NOMO-1 treated with DMSO at 0.1 percent for 48 hours (cell line): ENCODE measurements around the gene NFATC4.
"Not testable (repeated sequence)": the region's sequence is repeated elsewhere in the genome, so short reads cannot be mapped to it uniquely, and the experiment has no call there.

Experiments
- DNase-seq: peaks from one replicate; lab custom pipeline; 2025; ENCODE audit not compliant: unreplicated experiment; lab: John Stamatoyannopoulos, UW

NFATC4 gene

GRCh38 chr14:24367514-24368211, at the start of gene NFATC4:
TSS of gene NFATC4 (plus strand) at chr14:24368184. CDS start at chr14:24368341, 157 bp downstream.
- DNase-seq: no peak

GRCh38 chr14:24321212-24321975, 46.6 kb upstream of the NFATC4 start:
- no peak for DNase-seq

- DNase-seq: no peak
Measured at GRCh38 chr14:24322672-24323071, 45.3 kb upstream of the NFATC4 start.

GRCh38 chr14:24323341-24323740, 44.6 kb upstream of the NFATC4 start:
- no peak for DNase-seq

- no peak for DNase-seq
Measured at GRCh38 chr14:24324024-24324423, 44.0 kb upstream of the NFATC4 start.

GRCh38 chr14:24325041-24325530, 42.9 kb upstream of the NFATC4 start:
- no peak for DNase-seq

- DNase-seq: no peak
Measured at GRCh38 chr14:24325963-24326362, 42.0 kb upstream of the NFATC4 start.

GRCh38 chr14:24327303-24327702, 40.7 kb upstream of the NFATC4 start:
- DNase-seq: no peak

- DNase-seq: not testable (repeated sequence)
Measured at GRCh38 chr14:24327914-24328313, 40.1 kb upstream of the NFATC4 start.

GRCh38 chr14:24329073-24329663, 38.8 kb upstream of the NFATC4 start:
- no peak for DNase-seq

GRCh38 chr14:24329736-24330135, 38.2 kb upstream of the NFATC4 start:
- peak; percentile 52 for DNase-seq

GRCh38 chr14:24330973-24331674, 36.9 kb upstream of the NFATC4 start:
- DNase-seq: no peak

- no peak for DNase-seq
Measured at GRCh38 chr14:24331731-24332267, 36.2 kb upstream of the NFATC4 start.

- peak; percentile 82 for DNase-seq
Measured at GRCh38 chr14:24332268-24332993, 35.6 kb upstream of the NFATC4 start.

GRCh38 chr14:24334431-24335291, 33.3 kb upstream of the NFATC4 start, which contains the start of gene ADCY4:
TSS of gene ADCY4 (minus strand) at chr14:24335071. CDS start at chr14:24334652, 419 bp downstream.
- no peak for DNase-seq

- DNase-seq: peak; percentile 46
Measured at GRCh38 chr14:24335461-24336171, 32.4 kb upstream of the NFATC4 start.

- DNase-seq: no peak
Measured at GRCh38 chr14:24337144-24337823, 30.7 kb upstream of the NFATC4 start.

- DNase-seq: no peak
Measured at GRCh38 chr14:24337824-24338175, 30.2 kb upstream of the NFATC4 start.
